HEK293 (cell line): ENCODE data around the gene SCIN.

Experiments
- GFI1B ChIP-seq: fragments of 450-650 bp; formaldehyde crosslinking; IDR thresholded peaks from 2 replicates; pipeline ENCODE4 v1.5.1; 2016; ENCODE audit warnings: missing biosample characterization, missing genetic modification characterization
- GLIS1 ChIP-seq: fragments of 450-650 bp; formaldehyde crosslinking; IDR thresholded peaks from 2 replicates; pipeline ENCODE4 v1.5.1; 2016; ENCODE audit warnings: missing biosample characterization, missing genetic modification characterization
- HOXD13 ChIP-seq: sonication (generic); formaldehyde crosslinking; IDR thresholded peaks from 2 replicates; pipeline ENCODE4 v1.8.0; 2022; ENCODE audit warnings: missing genetic modification reagents, borderline replicate concordance
- KLF10 ChIP-seq: fragments of 450-650 bp; IDR thresholded peaks from 2 replicates; pipeline ENCODE4 v1.5.1; 2018; ENCODE audit warnings: missing biosample characterization, mild to moderate bottlenecking, missing genetic modification characterization
- OSR2 ChIP-seq: fragments of 450-650 bp; formaldehyde crosslinking; IDR thresholded peaks from 2 replicates; pipeline ENCODE4 v1.5.1; 2016; ENCODE audit warnings: missing biosample characterization, missing genetic modification characterization
- PRDM10 ChIP-seq: fragments of 450-650 bp; formaldehyde crosslinking; IDR thresholded peaks from 2 replicates; pipeline ENCODE4 v1.5.1; 2016; ENCODE audit warnings: missing biosample characterization, missing genetic modification characterization
- SP7 ChIP-seq: fragments of 450-650 bp; formaldehyde crosslinking; IDR thresholded peaks from 2 replicates; pipeline ENCODE4 v1.5.1; 2016; ENCODE audit warnings: missing biosample characterization, missing genetic modification characterization
- TSHZ1 ChIP-seq: fragments of 450-650 bp; formaldehyde crosslinking; IDR thresholded peaks from 2 replicates; pipeline ENCODE4 v1.5.1; 2016; ENCODE audit warnings: missing biosample characterization, missing genetic modification characterization, borderline replicate concordance
- ZNF140 ChIP-seq: fragments of 450-650 bp; formaldehyde crosslinking; IDR thresholded peaks from 2 replicates; pipeline ENCODE4 v1.5.1; 2016; ENCODE audit warnings: missing biosample characterization, missing genetic modification characterization
- ZNF157 ChIP-seq: fragments of 450-650 bp; formaldehyde crosslinking; IDR thresholded peaks from 2 replicates; pipeline ENCODE4 v1.5.1; 2016; ENCODE audit warnings: missing biosample characterization, missing genetic modification characterization
- ZNF2 ChIP-seq: fragments of 450-650 bp; formaldehyde crosslinking; IDR thresholded peaks from 2 replicates; pipeline ENCODE4 v1.5.1; 2016; ENCODE audit warnings: missing biosample characterization, missing genetic modification characterization
- ZNF211 ChIP-seq: fragments of 450-650 bp; formaldehyde crosslinking; IDR thresholded peaks from 2 replicates; pipeline ENCODE4 v1.5.1; 2016; ENCODE audit warnings: low read depth, missing biosample characterization, missing genetic modification characterization
- ZNF23 ChIP-seq: fragments of 450-650 bp; formaldehyde crosslinking; IDR thresholded peaks from 2 replicates; pipeline ENCODE4 v1.5.1; 2016; ENCODE audit warnings: missing biosample characterization, missing genetic modification characterization, borderline replicate concordance
- ZNF266 ChIP-seq: fragments of 450-650 bp; formaldehyde crosslinking; IDR thresholded peaks from 2 replicates; pipeline ENCODE4 v1.5.1; 2016; ENCODE audit warnings: missing biosample characterization, missing genetic modification characterization, low read depth
- ZNF280D ChIP-seq: fragments of 450-650 bp; formaldehyde crosslinking; IDR thresholded peaks from 2 replicates; pipeline ENCODE4 v1.5.1; 2016; ENCODE audit warnings: missing biosample characterization, missing genetic modification characterization
- ZNF549 ChIP-seq: fragments of 450-650 bp; IDR thresholded peaks from 2 replicates; pipeline ENCODE4 v1.5.1; 2018; ENCODE audit warnings: missing biosample characterization, missing genetic modification characterization, mild to moderate bottlenecking, inconsistent platforms, moderate library complexity
- ZNF621 ChIP-seq: fragments of 450-650 bp; formaldehyde crosslinking; IDR thresholded peaks from 2 replicates; pipeline ENCODE4 v1.5.1; 2017; ENCODE audit warnings: missing biosample characterization, missing genetic modification characterization
- ZNF645 ChIP-seq: fragments of 450-650 bp; formaldehyde crosslinking; IDR thresholded peaks from 2 replicates; pipeline ENCODE4; 2016; ENCODE audit warnings: missing biosample characterization, missing genetic modification characterization
- ZNF670 ChIP-seq: fragments of 450-650 bp; formaldehyde crosslinking; IDR thresholded peaks from 2 replicates; pipeline ENCODE4 v1.5.1; 2016; ENCODE audit warnings: missing biosample characterization, missing genetic modification characterization, low read depth
- ZNF704 ChIP-seq: fragments of 450-650 bp; formaldehyde crosslinking; IDR thresholded peaks from 2 replicates; pipeline ENCODE4 v1.5.1; 2016; ENCODE audit warnings: missing biosample characterization, missing genetic modification characterization
- ZNF792 ChIP-seq: fragments of 450-650 bp; formaldehyde crosslinking; IDR thresholded peaks from 2 replicates; pipeline ENCODE4 v1.5.1; 2016; ENCODE audit warnings: missing biosample characterization, missing genetic modification characterization
- ZNF843 ChIP-seq: fragments of 450-650 bp; formaldehyde crosslinking; IDR thresholded peaks from 2 replicates; pipeline ENCODE4 v1.5.1; 2016; ENCODE audit warnings: missing biosample characterization, missing genetic modification characterization
- TF ChIP-seq, protein P1 (sequence below): fragments of 450-650 bp; formaldehyde crosslinking; IDR thresholded peaks from 2 replicates; pipeline ENCODE4 v1.5.1; 2016; ENCODE audit warnings: missing biosample characterization, missing genetic modification characterization

The SCIN gene

GRCh38 chr7:12570534-12571461 is at the start of gene SCIN (continued):
- TF ChIP-seq ZNF645 (no peak), ZNF157 (tag by site-specific recombination) (no peak), ZNF2 (no peak), TSHZ1 (tag by site-specific recombination) (no peak), ZNF280D (no peak), HOXD13 (no peak; the same call in 1 of the 2 replicates), SP7 (tag by site-specific recombination) (no peak), ZNF23 (tag by site-specific recombination) (no peak), ZNF843 (tag by site-specific recombination) (no peak), ZNF266 (tag by site-specific recombination) (no peak), KLF10 (tag by site-specific recombination) (no peak), ZNF211 (no peak), ZNF140 (no peak), OSR2 (tag by site-specific recombination) (no peak), GFI1B (tag by site-specific recombination) (no peak), GLIS1 (tag by site-specific recombination) (no peak), ZNF670 (no peak), ZNF621 (no peak), PRDM10 (tag by site-specific recombination) (peak; percentile 74), ZNF792 (tag by site-specific recombination) (no peak), ZNF704 (tag by site-specific recombination) (no peak), ZNF549 (tag by site-specific recombination) (no peak)
- TF ChIP-seq, protein P1, sequence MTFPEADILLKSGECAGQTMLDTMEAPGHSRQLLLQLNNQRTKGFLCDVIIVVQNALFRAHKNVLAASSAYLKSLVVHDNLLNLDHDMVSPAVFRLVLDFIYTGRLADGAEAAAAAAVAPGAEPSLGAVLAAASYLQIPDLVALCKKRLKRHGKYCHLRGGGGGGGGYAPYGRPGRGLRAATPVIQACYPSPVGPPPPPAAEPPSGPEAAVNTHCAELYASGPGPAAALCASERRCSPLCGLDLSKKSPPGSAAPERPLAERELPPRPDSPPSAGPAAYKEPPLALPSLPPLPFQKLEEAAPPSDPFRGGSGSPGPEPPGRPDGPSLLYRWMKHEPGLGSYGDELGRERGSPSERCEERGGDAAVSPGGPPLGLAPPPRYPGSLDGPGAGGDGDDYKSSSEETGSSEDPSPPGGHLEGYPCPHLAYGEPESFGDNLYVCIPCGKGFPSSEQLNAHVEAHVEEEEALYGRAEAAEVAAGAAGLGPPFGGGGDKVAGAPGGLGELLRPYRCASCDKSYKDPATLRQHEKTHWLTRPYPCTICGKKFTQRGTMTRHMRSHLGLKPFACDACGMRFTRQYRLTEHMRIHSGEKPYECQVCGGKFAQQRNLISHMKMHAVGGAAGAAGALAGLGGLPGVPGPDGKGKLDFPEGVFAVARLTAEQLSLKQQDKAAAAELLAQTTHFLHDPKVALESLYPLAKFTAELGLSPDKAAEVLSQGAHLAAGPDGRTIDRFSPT (tag by site-specific recombination): peak; percentile 47; the same call in 1 of the 2 replicates
